GM18520 (cell line): ENCODE data around the gene SART3.
"Not testable (repeated sequence)": the region's sequence is repeated elsewhere in the genome, so short reads cannot be mapped to it uniquely, and the experiment has no call there.

Source experiments
- ATAC-seq: cut with Tn5 transposase; IDR thresholded peaks from one replicate; pipeline ENCODE4 v1.9.1; 2021; ENCODE audit not compliant: unreplicated experiment

Gene SART3

GRCh38 chr12:108582509-108582908, 21.5 kb upstream of the SART3 start:
- no peak for ATAC-seq

- ATAC-seq, result no peak
Measured at GRCh38 chr12:108581311-108582227, 20.6 kb upstream of the SART3 start.

GRCh38 chr12:108580531-108580930, 19.6 kb upstream of the SART3 start:
- no peak for ATAC-seq

GRCh38 chr12:108578813-108579212, 17.8 kb upstream of the SART3 start:
- ATAC-seq, result no peak

DNA sequence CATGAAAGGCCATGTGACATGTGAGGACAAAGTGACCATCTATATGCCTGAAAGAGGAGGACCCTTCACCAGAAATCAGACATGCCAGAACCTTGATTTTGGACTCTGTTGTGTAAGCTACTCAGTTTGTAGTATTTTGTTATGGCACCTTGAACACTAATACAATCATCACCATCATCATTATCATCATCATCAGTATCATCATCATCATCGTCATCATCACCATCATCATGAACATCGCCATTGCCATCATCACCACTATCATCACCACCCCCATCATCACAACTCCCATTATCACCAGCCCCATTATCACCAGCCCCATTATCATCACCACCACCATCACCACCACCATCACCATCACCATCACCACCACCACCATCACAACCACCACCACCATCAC, 17.3 kb upstream of the SART3 start:
- ATAC-seq, result no peak

DNA sequence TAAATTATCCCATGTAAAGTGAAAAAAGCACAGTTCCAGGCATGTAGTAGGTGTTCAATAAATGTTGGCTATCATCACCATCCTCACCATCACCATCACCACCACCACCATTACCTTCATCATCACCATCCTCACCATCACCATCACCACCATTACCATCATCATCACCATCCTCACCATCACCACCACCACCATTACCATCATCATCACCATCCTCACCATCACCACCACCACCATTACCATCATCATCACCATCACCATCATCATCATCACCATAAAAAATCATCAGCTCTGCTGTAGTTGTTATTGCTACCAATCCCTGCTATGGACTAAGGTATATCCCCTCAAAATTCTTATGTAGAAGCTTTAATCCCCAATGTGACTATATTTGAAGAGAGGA, 16.5 kb upstream of the SART3 start:
- no peak for ATAC-seq

GRCh38 chr12:108576660-108577234, 15.8 kb upstream of the SART3 start:
- ATAC-seq, result no peak

DNA sequence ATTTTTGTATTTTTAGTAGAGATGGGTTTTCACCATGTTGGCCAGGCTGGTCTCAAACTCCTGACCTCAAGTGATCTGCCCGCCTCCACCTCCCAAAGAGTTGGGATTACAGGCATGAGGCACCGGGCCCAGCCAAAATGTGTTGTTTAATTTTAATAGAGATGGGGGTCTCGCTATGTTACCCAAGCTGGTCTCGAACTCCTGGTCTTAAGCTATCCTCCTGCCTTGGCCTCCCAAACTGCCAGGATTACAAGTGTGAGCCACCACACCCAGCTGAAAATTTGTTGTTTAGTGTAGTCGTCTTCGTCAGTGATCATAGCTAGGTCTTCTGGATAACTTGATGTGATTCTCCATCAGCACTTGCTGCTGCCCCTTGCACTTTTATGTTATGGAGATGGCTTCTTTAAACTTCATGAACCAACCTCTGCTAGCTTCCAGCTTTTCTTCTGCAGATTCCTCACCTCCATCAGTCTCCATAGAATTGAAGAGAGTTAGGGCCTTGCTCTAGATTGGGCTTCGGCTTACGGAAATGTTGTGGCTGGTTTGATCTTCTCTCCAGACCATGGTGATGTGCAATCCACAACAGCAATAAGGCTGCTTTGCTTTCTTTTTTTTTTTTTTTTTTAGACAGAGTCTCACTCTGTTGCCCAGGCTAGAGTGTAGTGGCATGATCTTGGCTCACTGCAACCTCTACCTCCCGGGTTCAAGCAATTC, 14.4 kb upstream of the SART3 start:
- ATAC-seq, result no peak

DNA sequence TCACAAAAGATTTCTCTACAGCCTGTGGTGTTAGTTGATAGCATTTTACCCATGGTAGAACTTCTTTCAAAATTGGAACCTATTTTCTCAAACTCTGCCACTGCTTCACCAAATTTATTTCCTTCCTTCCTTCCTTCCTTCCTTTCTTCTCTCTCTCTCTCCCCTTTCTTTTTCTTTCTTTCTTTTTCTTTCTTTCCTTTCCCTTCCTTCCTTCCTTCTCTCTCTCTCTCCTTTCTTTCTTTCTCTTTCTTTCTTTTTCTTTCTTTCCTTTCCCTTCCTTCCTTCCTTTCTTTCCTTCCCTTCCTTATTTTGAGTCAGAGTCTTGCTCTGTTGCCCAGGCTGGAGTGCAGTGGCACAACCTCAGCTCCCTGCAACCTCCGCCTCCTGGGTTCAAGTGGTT, 13.3 kb upstream of the SART3 start:
- ATAC-seq, result not testable (repeated sequence)

- no peak for ATAC-seq
Measured at GRCh38 chr12:108573317-108573716, 12.3 kb upstream of the SART3 start.

DNA sequence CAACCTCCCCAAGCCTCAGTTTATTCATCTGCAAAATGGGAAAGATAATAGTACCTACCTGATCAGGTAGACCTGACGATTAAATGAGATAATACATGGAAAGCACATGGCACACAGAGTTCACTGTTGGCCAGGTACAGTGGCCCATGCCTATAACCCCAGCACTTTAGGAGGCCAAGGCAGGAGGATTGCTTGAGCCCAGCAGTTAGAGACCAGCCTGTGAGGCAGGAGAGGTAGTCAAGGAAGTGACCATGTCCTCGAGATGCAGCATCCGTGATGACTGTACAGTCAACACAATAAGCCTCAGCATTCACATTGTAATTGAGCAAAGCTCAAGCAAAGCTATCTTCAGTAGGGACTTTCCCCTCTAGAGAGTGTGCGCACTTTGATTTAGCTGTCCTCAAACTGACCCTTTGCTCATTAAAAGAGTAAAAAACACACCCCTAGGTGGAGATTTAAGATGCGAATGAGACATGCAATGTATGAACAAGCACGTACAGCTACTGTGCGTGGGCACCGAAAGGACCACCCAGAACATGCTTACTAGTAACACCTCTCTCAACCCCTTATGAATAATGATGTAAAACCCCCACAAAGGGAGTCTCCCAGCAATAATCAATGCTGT, 11.3 kb upstream of the SART3 start:
- peak; percentile 33 for ATAC-seq

GRCh38 chr12:108571609-108572165, 10.7 kb upstream of the SART3 start:
- ATAC-seq, result no peak

- ATAC-seq, result no peak
Measured at GRCh38 chr12:108570743-108571608, 10.0 kb upstream of the SART3 start.

DNA sequence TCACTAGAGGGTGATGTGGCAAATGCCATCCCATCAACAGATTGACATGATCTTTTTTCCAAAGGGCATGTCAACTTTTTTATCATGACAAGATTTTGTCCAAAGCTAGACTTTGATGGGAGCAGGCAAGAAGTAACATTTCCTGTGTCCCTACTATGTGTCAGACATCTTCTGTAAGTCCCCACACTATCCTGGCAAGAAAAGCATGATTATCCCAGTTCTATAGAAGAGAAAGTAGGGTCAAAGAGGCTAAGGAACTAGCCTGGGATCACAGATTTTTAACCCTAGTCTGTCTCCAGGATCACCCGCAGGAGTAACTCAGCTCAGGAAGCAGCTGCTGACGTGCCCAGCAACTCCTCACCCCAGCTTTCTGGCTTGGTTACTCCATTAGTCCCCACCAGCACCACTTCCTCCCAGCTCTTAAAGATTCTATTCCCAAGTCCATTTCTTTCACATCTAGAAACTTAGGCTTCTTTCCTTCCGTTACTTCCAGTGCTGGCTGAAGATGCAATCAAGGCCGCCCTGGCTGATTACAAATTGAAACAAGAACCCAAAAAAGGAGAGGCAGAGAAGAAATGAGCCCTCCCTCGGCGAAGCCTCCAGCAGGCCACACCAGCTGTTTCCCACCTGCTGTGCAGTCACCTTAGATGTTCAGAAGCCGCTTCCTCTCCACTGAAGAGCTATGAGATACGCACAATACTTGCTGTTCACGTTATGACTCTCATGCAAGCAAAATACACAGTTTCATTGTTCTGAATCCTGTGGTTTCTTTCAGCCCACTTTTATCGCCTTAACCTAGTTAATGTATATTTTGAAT, 7.6 kb upstream of the SART3 start:
- ATAC-seq, result peak; percentile 52

GRCh38 chr12:108567406-108568337, 6.7 kb upstream of the SART3 start:
- no peak for ATAC-seq

DNA sequence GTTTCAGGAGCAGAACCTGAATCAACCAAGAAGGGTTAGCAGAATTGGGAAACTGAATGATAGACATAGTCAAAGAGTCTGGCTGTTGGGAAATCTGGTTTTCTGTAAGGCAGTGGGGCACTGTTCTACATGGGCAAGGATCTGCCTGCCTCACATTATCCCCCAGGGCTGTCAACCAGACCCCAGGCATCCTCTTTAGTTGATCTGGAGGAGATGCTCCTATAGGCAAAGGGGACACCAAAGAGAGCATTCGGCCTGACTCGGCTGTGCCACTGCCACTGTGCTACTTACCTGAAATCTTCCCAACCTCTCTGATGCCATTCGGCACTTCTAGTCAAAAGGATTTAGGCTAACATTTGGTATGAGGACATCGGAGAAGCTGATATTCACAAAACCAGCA, 5.5 kb upstream of the SART3 start:
- ATAC-seq, result no peak

GRCh38 chr12:108565976-108566375, 5.0 kb upstream of the SART3 start:
- ATAC-seq, result no peak

DNA sequence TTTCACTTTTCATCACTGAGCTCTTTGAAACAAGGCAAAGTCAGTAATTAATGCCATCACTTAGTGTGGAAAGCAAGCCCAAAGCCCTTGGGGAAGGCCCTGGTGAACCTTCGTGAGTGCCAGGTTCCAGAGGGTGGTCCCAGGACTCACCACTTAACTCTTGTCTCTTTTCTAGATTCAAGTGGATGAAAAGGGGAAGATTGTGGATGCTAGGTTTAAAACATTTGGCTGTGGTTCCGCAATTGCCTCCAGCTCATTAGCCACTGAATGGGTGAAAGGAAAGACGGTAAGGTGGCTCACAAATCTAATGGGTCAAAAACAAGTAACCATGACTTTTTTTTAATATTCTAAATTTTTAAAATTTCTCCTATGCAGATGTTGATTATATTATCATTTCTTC, 4.2 kb upstream of the SART3 start:
- ATAC-seq, result no peak
